Trophoblast cell (in vitro differentiated cells and primary cell): ENCODE results near the gene ERCC6.

Experiments used
- DNase-seq, 2 donors: peaks; one replicate each; pipeline ENCODE4 v3.0.0-alpha.2; 2016
- H2AFZ ChIP-seq: 2 replicates; pipeline ENCODE4 v1.6.1; 2013; ENCODE audit warnings: low read length, moderate library complexity, mild to moderate bottlenecking; ENCODE audit not compliant: insufficient read depth, poor library complexity
- H2AK5ac ChIP-seq: 2 replicates; pipeline ENCODE4 v1.6.1; 2013; ENCODE audit warnings: mild to moderate bottlenecking, low read length
- H2BK120ac ChIP-seq: 2 replicates; pipeline ENCODE4 v1.6.1; 2013; ENCODE audit warnings: low read length, mild to moderate bottlenecking, moderate library complexity; ENCODE audit not compliant: insufficient read depth, poor library complexity
- H2BK12ac ChIP-seq: 2 replicates; pipeline ENCODE4 v1.6.1; 2013; ENCODE audit warnings: mild to moderate bottlenecking, low read length, moderate library complexity
- H2BK5ac ChIP-seq: 2 replicates; pipeline ENCODE4 v1.6.1; 2013; ENCODE audit warnings: low read length, low read depth, moderate library complexity, mild to moderate bottlenecking; ENCODE audit not compliant: poor library complexity
- H3K14ac ChIP-seq: 2 replicates; pipeline ENCODE4 v1.6.1; 2013; ENCODE audit warnings: mild to moderate bottlenecking, low read length
- H3K18ac ChIP-seq: 2 replicates; pipeline ENCODE4 v1.6.1; 2013; ENCODE audit warnings: mild to moderate bottlenecking, low read length
- H3K23ac ChIP-seq: 2 replicates; pipeline ENCODE4 v1.6.1; 2013; ENCODE audit warnings: low read length
- H3K27ac ChIP-seq: 2 replicates; pipeline ENCODE4 v1.5.1; 2013; ENCODE audit warnings: low read depth, mild to moderate bottlenecking, inconsistent platforms, low read length, moderate library complexity
- H3K27me3 ChIP-seq: 2 replicates; pipeline ENCODE4 v1.6.1; 2013; ENCODE audit warnings: inconsistent platforms, mild to moderate bottlenecking, low read length, moderate library complexity; ENCODE audit not compliant: insufficient read depth
- H3K36me3 ChIP-seq, 2 experiments: 1 replicate in 1 of 2; 2 replicates in 1 of 2; pipeline ENCODE4 v1.6.1; 2013; ENCODE audit warnings: low read length in 2 of 2, mild to moderate bottlenecking in 2 of 2, moderate library complexity in 1 of 2; ENCODE audit not compliant: insufficient read depth in 2 of 2, control insufficient read depth in 1 of 2
- H3K4ac ChIP-seq: 2 replicates; pipeline ENCODE4 v1.6.1; 2013; ENCODE audit warnings: low read depth, mild to moderate bottlenecking, low read length, moderate library complexity
- H3K4me1 ChIP-seq, 2 experiments: 1 replicate in 1 of 2; 2 replicates in 1 of 2; pipeline ENCODE4 v1.6.1; 2013; ENCODE audit warnings: low read length in 2 of 2, mild to moderate bottlenecking in 2 of 2, moderate library complexity in 1 of 2; ENCODE audit not compliant: insufficient read depth in 2 of 2, control insufficient read depth in 1 of 2
- H3K4me2 ChIP-seq: 2 replicates; pipeline ENCODE4 v1.6.1; 2013; ENCODE audit warnings: inconsistent platforms, mild to moderate bottlenecking, low read length, moderate library complexity
- H3K4me3 ChIP-seq: 2 replicates; pipeline ENCODE4 v1.5.1; 2013; ENCODE audit warnings: mild to moderate bottlenecking, low read depth, low read length, inconsistent platforms
- H3K79me1 ChIP-seq: one replicate; pipeline ENCODE4 v1.6.1; 2013; ENCODE audit warnings: low read length
- H3K79me2 ChIP-seq: 2 replicates; pipeline ENCODE4 v1.6.1; 2013; ENCODE audit warnings: low read length, mild to moderate bottlenecking; ENCODE audit not compliant: control insufficient read depth, insufficient read depth, poor library complexity
- H3K9ac ChIP-seq: 2 replicates; pipeline ENCODE4 v1.6.1; 2013; ENCODE audit warnings: mild to moderate bottlenecking, low read length
- H3K9me3 ChIP-seq: 2 replicates; pipeline ENCODE4 v1.6.1; 2013; ENCODE audit warnings: low read depth, mild to moderate bottlenecking, control low read depth, inconsistent platforms, low read length; ENCODE audit not compliant: insufficient read depth
- H4K12ac ChIP-seq: 2 replicates; pipeline ENCODE4 v1.6.1; 2013; ENCODE audit warnings: low read depth, mild to moderate bottlenecking, low read length, moderate library complexity
- H4K8ac ChIP-seq: 2 replicates; pipeline ENCODE4 v1.6.1; 2013; ENCODE audit warnings: low read depth, mild to moderate bottlenecking, low read length, moderate library complexity
- H4K91ac ChIP-seq: one replicate; pipeline ENCODE4 v1.6.1; 2013; ENCODE audit warnings: low read depth, mild to moderate bottlenecking, low read length, moderate library complexity
- WGBS: extraction: QIAGEN DNeasy Blood & Tissue Kit; methylation state at CpG from one replicate; pipeline ENCODE4 v1.1.7; 2013; ENCODE audit warnings: missing lambda C conversion rate; ENCODE audit not compliant: insufficient read length, insufficient coverage; ENCODE audit errors: extremely low coverage; 5-methylcytosine and 5-hydroxymethylcytosine counted together

Gene ERCC6

GRCh38 chr10:49526619-49527018 lies 12.3 kb downstream of the ERCC6 start:
- H3K23ac ChIP-seq = no peak overlapping the region
- WGBS = no CpG with 5 or more reads among the region's 2 CpGs
- H2AFZ ChIP-seq = no peak overlapping the region
- no peak overlapping the region for H4K91ac ChIP-seq
- H2BK120ac ChIP-seq = no peak overlapping the region
- no peak overlapping the region for H2AK5ac ChIP-seq
- no peak overlapping the region for H4K8ac ChIP-seq
- no peak for DNase-seq
- H3K14ac ChIP-seq = no peak overlapping the region
- H3K4me2 ChIP-seq = no peak overlapping the region
- H3K4me1 ChIP-seq = no peaks in the 10 kb centered on the region
- H3K9me3 ChIP-seq = no peaks in the 10 kb centered on the region
- no peaks in the 10 kb centered on the region for H3K27me3 ChIP-seq
- H3K4ac ChIP-seq = no peak overlapping the region
- no peak overlapping the region for H3K18ac ChIP-seq
- no peak overlapping the region for H3K27ac ChIP-seq
- no peak overlapping the region for H2BK12ac ChIP-seq
- no peak overlapping the region for H3K4me3 ChIP-seq
- H4K12ac ChIP-seq = no peak overlapping the region
- H2BK5ac ChIP-seq = no peak overlapping the region
- no peaks in the 10 kb centered on the region for H3K79me2 ChIP-seq
- H3K36me3 ChIP-seq = peaks cover 10 to 27% of the 10 kb centered on the region in 2 experiments
- H3K9ac ChIP-seq = no peak overlapping the region
- no peaks in the 10 kb centered on the region for H3K79me1 ChIP-seq

DNA sequence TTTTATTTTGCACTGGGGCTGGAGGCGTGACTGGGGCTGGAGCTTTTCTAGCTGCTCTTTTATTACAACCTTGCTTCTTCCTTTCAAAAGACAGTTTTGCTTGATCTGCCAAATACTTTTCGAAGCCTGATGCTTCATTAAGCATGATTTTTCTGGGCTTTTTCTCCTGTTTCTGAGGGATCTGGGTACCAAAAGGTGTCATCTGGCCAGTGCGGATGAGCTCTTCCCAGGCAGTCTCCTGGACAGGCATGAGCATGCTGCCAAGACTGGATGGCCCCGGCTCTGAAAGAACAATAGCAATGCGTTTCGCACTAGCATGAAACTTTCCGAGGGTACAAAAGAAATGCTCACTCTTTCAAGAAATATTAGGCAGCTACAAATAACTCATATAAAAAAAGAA lies 14.4 kb downstream of the ERCC6 start:
- peaks cover 9 to 34% of the 10 kb centered on the region in 2 experiments for H3K36me3 ChIP-seq
- H2BK5ac ChIP-seq = no peak overlapping the region
- no peak overlapping the region for H4K8ac ChIP-seq
- H3K79me1 ChIP-seq = no peaks in the 10 kb centered on the region
- no peak overlapping the region for H3K4me3 ChIP-seq
- no peak overlapping the region for H3K27ac ChIP-seq
- H3K79me2 ChIP-seq = no peaks in the 10 kb centered on the region
- no peaks in the 10 kb centered on the region for H3K4me1 ChIP-seq
- H3K23ac ChIP-seq = no peak overlapping the region
- H2BK120ac ChIP-seq = no peak overlapping the region
- no peak overlapping the region for H2AK5ac ChIP-seq
- no peaks in the 10 kb centered on the region for H3K27me3 ChIP-seq
- no peak overlapping the region for H3K18ac ChIP-seq
- no peak overlapping the region for H3K14ac ChIP-seq
- H4K91ac ChIP-seq = no peak overlapping the region
- no peak for DNase-seq
- no peak overlapping the region for H3K9ac ChIP-seq
- H3K4ac ChIP-seq = no peak overlapping the region
- H2AFZ ChIP-seq = no peak overlapping the region
- no peak overlapping the region for H3K4me2 ChIP-seq
- H2BK12ac ChIP-seq = no peak overlapping the region
- no peaks in the 10 kb centered on the region for H3K9me3 ChIP-seq
- no peak overlapping the region for H4K12ac ChIP-seq
- WGBS = no CpG with 5 or more reads among the region's 7 CpGs

DNA sequence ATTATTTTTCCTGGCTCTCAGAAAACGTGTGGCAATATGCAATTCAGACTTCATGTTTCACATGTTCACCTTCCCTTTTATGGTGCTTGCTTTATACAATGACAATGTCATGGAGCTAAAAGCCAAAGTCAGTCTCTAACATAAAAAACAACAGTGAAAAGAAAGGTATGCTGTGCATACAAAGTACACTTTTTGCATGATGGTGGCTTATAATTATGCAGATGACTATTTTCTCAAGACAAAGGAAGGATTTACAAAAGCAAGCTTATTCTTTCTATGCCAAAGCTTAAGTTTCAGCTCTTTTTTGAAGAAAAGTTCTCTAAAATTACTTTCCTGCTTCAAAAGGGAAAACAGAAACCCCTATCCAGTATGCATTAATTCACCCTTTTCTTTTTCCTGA lies 15.6 kb downstream of the ERCC6 start:
- no peak overlapping the region for H3K4ac ChIP-seq
- no peak overlapping the region for H2AFZ ChIP-seq
- no CpG with 5 or more reads among the region's 1 CpG for WGBS
- H3K9ac ChIP-seq = no peak overlapping the region
- H2BK120ac ChIP-seq = no peak overlapping the region
- no peak overlapping the region for H3K23ac ChIP-seq
- H2BK5ac ChIP-seq = no peak overlapping the region
- no peak overlapping the region for H4K8ac ChIP-seq
- no peak overlapping the region for H3K4me3 ChIP-seq
- H3K18ac ChIP-seq = no peak overlapping the region
- no peaks in the 10 kb centered on the region for H3K79me2 ChIP-seq
- no peaks in the 10 kb centered on the region for H3K27me3 ChIP-seq
- DNase-seq = no peak
- no peak overlapping the region for H4K91ac ChIP-seq
- H2BK12ac ChIP-seq = no peak overlapping the region
- H4K12ac ChIP-seq = no peak overlapping the region
- no peaks in the 10 kb centered on the region for H3K4me1 ChIP-seq
- no peaks in the 10 kb centered on the region for H3K79me1 ChIP-seq
- H3K9me3 ChIP-seq = no peaks in the 10 kb centered on the region
- H3K4me2 ChIP-seq = no peak overlapping the region
- H3K14ac ChIP-seq = no peak overlapping the region
- H2AK5ac ChIP-seq = no peak overlapping the region
- H3K27ac ChIP-seq = no peak overlapping the region
- peaks cover 6 to 30% of the 10 kb centered on the region in 2 experiments for H3K36me3 ChIP-seq

- Histone ChIP-seq H3K18ac (no peak overlapping the region), H3K4me1 (no peaks in the 10 kb centered on the region), H2AFZ (no peak overlapping the region), H3K79me2 (no peaks in the 10 kb centered on the region), H2BK5ac (no peak overlapping the region), H3K9ac (no peak overlapping the region), H2BK120ac (no peak overlapping the region), H3K4ac (no peak overlapping the region), H3K79me1 (no peaks in the 10 kb centered on the region), H3K27me3 (no peaks in the 10 kb centered on the region), H4K12ac (no peak overlapping the region), H4K8ac (no peak overlapping the region), H4K91ac (no peak overlapping the region), H3K4me3 (no peak overlapping the region), H3K14ac (no peak overlapping the region), H3K9me3 (no peaks in the 10 kb centered on the region), H3K36me3 (peaks cover 6 to 28% of the 10 kb centered on the region in 2 experiments), H3K27ac (no peak overlapping the region), H3K4me2 (no peak overlapping the region), H2BK12ac (no peak overlapping the region), H2AK5ac (no peak overlapping the region), H3K23ac (no peak overlapping the region)
- WGBS = no CpG with 5 or more reads among the region's 4 CpGs
- DNase-seq = no peak
Measured at GRCh38 chr10:49521062-49521461, 17.9 kb downstream of the ERCC6 start.
